GM23338 (cell line): Measurements from ENCODE around the gene CDH5. TPM values are rescaled to one million over a fixed set of nuclear protein-coding genes. Genes with fewer than 3 reads are reported as not detected.

Source experiments
- ATAC-seq: fragments of 200-7000 bp; cut with Tn5 transposase; 3 replicates; pipeline ENCODE4 v1.9.1; 2020
- DNase-seq: peaks from one replicate; pipeline ENCODE4 v3.0.0-alpha.2; 2015; ENCODE audit warnings: low spot score
- H2AFZ ChIP-seq: fragments of 200-600 bp; sonication (generic); 2 replicates; pipeline ENCODE4 v1.8.0; 2016; ENCODE audit warnings: antibody characterized with exemption, mild to moderate bottlenecking, moderate library complexity
- H3F3A ChIP-seq: fragments of 200-600 bp; sonication (generic); replicated peaks from 2 replicates; pipeline ENCODE4 v1.8.0; 2017; ENCODE audit warnings: antibody characterized with exemption, mixed run types, low read depth
- H3K27ac ChIP-seq: fragments of 200-600 bp; sonication (generic); 2 replicates; pipeline ENCODE4 v1.6.1; 2016; ENCODE audit warnings: low read depth
- H3K27me3 ChIP-seq: fragments of 200-600 bp; sonication (generic); 2 replicates; pipeline ENCODE4 v1.8.0; 2016; ENCODE audit warnings: mild to moderate bottlenecking, mixed run types, moderate library complexity; ENCODE audit not compliant: insufficient read depth
- H3K36me3 ChIP-seq: fragments of 200-600 bp; sonication (generic); 2 replicates; pipeline ENCODE4 v1.8.0; 2016; ENCODE audit warnings: mild to moderate bottlenecking; ENCODE audit not compliant: insufficient read depth
- H3K4me1 ChIP-seq: fragments of 200-600 bp; sonication (generic); 2 replicates; pipeline ENCODE4 v1.8.0; 2016; ENCODE audit warnings: mild to moderate bottlenecking, moderate library complexity; ENCODE audit not compliant: insufficient read depth
- H3K4me2 ChIP-seq: fragments of 200-600 bp; sonication (generic); 2 replicates; pipeline ENCODE4 v1.7.1; 2017; ENCODE audit warnings: mixed run types
- H3K4me3 ChIP-seq: fragments of 200-600 bp; sonication (generic); 2 replicates; pipeline ENCODE4 v1.6.1; 2016; ENCODE audit warnings: mixed run types
- H3K79me2 ChIP-seq: fragments of 200-600 bp; sonication (generic); replicated peaks from 2 replicates; pipeline ENCODE4 v1.8.0; 2017; ENCODE audit warnings: mild to moderate bottlenecking; ENCODE audit not compliant: insufficient read depth
- H3K9me2 ChIP-seq: fragments of 200-600 bp; sonication (generic); 2 replicates; pipeline ENCODE4 v1.8.0; 2017; ENCODE audit not compliant: insufficient read depth
- H4K20me1 ChIP-seq: fragments of 200-600 bp; sonication (generic); replicated peaks from 2 replicates; pipeline ENCODE4 v1.8.0; 2017; ENCODE audit warnings: mild to moderate bottlenecking; ENCODE audit not compliant: insufficient read depth
- H3K27ac Mint-ChIP-seq: 2 replicates; pipeline ENCODE4 v1.8.0; 2020; ENCODE audit warnings: inconsistent platforms, mild to moderate bottlenecking, moderate library complexity, mixed read lengths
- H3K27me3 Mint-ChIP-seq: 3 replicates; pipeline ENCODE4 v1.8.0; 2022; ENCODE audit warnings: low read depth, mild to moderate bottlenecking, moderate library complexity, mixed read lengths, inconsistent platforms; ENCODE audit not compliant: insufficient read depth, poor library complexity
- H3K36me3 Mint-ChIP-seq: 3 replicates; pipeline ENCODE4 v1.8.0; 2021; ENCODE audit warnings: low read depth, mild to moderate bottlenecking, inconsistent platforms, moderate library complexity, mixed read lengths
- H3K4me1 Mint-ChIP-seq: 3 replicates; pipeline ENCODE4 v1.8.0; 2020; ENCODE audit warnings: mild to moderate bottlenecking, inconsistent platforms, mixed read lengths
- H3K4me3 Mint-ChIP-seq: 3 replicates; pipeline ENCODE4 v1.8.0; 2021; ENCODE audit warnings: moderate library complexity, mild to moderate bottlenecking, inconsistent platforms, mixed read lengths
- H3K9me3 Mint-ChIP-seq: 3 replicates; pipeline ENCODE4 v1.8.0; 2020; ENCODE audit warnings: moderate library complexity, mild to moderate bottlenecking, inconsistent platforms, mixed read lengths
- EZH2phosphoT487 ChIP-seq: fragments of 200-600 bp; sonication (generic); IDR thresholded peaks from one replicate; pipeline ENCODE4 v1.8.1; 2018; ENCODE audit warnings: antibody characterized with exemption; ENCODE audit not compliant: unreplicated experiment
- JUNB ChIP-seq: IDR thresholded peaks from one replicate; pipeline ENCODE4 v1.6.1; 2016; ENCODE audit warnings: antibody characterized with exemption; ENCODE audit not compliant: unreplicated experiment
- NANOG ChIP-seq: IDR thresholded peaks from 2 replicates; pipeline ENCODE4 v1.6.1; 2016; ENCODE audit warnings: antibody characterized with exemption, borderline replicate concordance
- ZNF462 ChIP-seq: fragments of 250-450 bp; sonication (Bioruptor Pico); IDR thresholded peaks from 2 replicates; pipeline ENCODE4 v1.5.0; 2020; ENCODE audit warnings: mild to moderate bottlenecking, moderate library complexity
- polyA plus RNA-seq: library from polyadenylated mRNA; unstranded; fragments of >200 nt; fragmentation: Nextera tagmentation; extraction: Ambion mirVana; gene quantifications from 2 replicates; pipeline ENCODE4 v1.2.1, GENCODE V29; 2016
- total RNA-seq: library from RNA; depleted of rRNA; stranded (reverse); fragments of >200 nt; shearing (Covaris generic); gene quantifications from 2 replicates; pipeline ENCODE4 v1.2.3, GENCODE V29; 2014

The CDH5 gene
- total and polyA plus RNA-seq, 2 experiments from 2014 or later = 0.18 TPM; not detected in 1

DNA sequence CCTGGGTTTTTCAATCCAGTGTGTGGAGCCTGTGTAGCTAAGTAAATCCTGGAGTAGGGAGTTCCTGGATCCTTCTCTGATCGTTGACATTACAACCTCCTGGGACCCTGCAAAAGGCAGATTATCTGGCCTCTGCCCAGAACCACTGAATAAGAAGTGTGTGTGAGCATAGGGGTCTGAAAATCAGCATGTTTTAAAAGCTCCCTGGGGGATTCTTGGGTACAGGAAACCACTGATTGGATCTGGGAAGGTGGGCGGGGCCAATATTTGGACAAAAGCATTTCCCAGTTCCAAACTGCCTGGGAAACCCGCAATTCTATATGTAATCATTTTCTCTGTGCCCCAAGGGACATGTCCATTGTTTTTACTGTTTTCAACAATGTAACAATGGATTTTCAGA lies 33.4 kb downstream of the CDH5 start:
- peaks cover 2% of the 10 kb centered on the region for H3K27me3 Mint-ChIP-seq
- DNase-seq = no peak
- Histone ChIP-seq H3K27me3 (no peaks in the 10 kb centered on the region), H3K36me3 (no peaks in the 10 kb centered on the region), H3K27ac (no peak overlapping the region), H3F3A (no peaks in the 10 kb centered on the region), H3K9me2 (no peaks in the 10 kb centered on the region), H3K4me1 (no peaks in the 10 kb centered on the region), H3K4me2 (no peak overlapping the region), H4K20me1 (no peaks in the 10 kb centered on the region), H3K4me3 (no peak overlapping the region), H2AFZ (peak overlapping the region; percentile 64), H3K79me2 (no peaks in the 10 kb centered on the region)
- ATAC-seq = no peak
- no peak for TF ChIP-seq ZNF462 (CRISPR knock-in tag)
- no peak overlapping the region for H3K27ac Mint-ChIP-seq
- peaks cover 3% of the 10 kb centered on the region; the same call in 1 of the 3 replicates for H3K9me3 Mint-ChIP-seq
- H3K4me1 Mint-ChIP-seq = peaks cover 16% of the 10 kb centered on the region
- H3K36me3 Mint-ChIP-seq = no peaks in the 10 kb centered on the region
- no peak overlapping the region for H3K4me3 Mint-ChIP-seq

DNA sequence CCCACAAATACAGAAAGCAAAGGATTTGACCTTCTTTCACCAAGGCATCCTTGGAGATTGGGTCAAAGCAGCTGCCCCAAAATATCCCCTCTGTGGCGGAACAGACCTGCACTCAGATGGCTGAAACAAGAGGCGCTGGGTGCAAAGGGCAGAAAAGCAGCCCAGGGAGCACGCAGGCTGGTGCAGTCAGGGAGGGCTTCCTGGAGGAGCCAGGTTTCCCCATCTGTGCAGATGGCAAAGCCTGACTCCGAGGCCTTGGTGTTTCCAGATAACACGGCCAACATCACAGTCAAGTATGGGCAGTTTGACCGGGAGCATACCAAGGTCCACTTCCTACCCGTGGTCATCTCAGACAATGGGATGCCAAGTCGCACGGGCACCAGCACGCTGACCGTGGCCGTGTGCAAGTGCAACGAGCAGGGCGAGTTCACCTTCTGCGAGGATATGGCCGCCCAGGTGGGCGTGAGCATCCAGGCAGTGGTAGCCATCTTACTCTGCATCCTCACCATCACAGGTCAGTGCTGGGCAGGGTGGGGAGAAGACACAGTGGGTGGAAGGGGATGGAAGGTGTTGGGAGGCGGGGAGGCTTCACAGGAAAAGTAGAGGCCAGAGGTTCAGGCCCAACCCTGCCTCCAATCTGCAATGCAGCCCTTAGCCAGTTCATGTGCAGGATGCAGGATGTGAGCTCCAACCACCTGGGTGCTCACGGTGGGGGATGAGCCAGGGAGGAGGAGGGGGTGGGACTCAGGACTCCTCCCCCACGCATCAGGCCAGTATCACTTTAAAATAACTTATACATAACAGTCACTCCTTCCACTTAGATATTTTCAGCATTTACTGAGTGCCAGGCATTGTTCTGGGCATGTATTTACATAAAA lies 34.3 kb downstream of the CDH5 start:
- Histone ChIP-seq H3F3A (no peaks in the 10 kb centered on the region), H3K4me3 (no peak overlapping the region), H3K9me2 (no peaks in the 10 kb centered on the region), H4K20me1 (no peaks in the 10 kb centered on the region), H3K27me3 (no peaks in the 10 kb centered on the region), H2AFZ (peak overlapping the region; percentile 64), H3K27ac (no peak overlapping the region), H3K36me3 (no peaks in the 10 kb centered on the region), H3K79me2 (no peaks in the 10 kb centered on the region), H3K4me2 (no peak overlapping the region), H3K4me1 (no peaks in the 10 kb centered on the region)
- Mint-ChIP-seq H3K4me1 (peaks cover 16% of the 10 kb centered on the region), H3K9me3 (peaks cover 11% of the 10 kb centered on the region), H3K4me3 (no peak overlapping the region; the same call in 2 of the 3 replicates), H3K27me3 (peaks cover 4% of the 10 kb centered on the region), H3K36me3 (no peaks in the 10 kb centered on the region), H3K27ac (peak overlapping the region; percentile 62; the same call in 1 of the 2 replicates)
- DNase-seq (no peak), ATAC-seq (no peak)
- TF ChIP-seq ZNF462 (CRISPR knock-in tag) (no peak), NANOG (no peak), JUNB (no peak), EZH2phosphoT487 (no peak)
